ENCODE measurements around the gene CD37.
"Not testable (repeated sequence)": the region's sequence is repeated elsewhere in the genome, so short reads cannot be mapped to it uniquely, and the experiment has no call there.

The CD37 gene

GRCh38 chr19:49348305-49349189, 13.3 kb downstream of the CD37 start:
- no peak for DNase-seq

GRCh38 chr19:49349567-49349966, 14.4 kb downstream of the CD37 start:
- no peak for DNase-seq

- peak; percentile 52 for DNase-seq
These were observed 20.7 kb downstream of the CD37 start for GRCh38 chr19:49355909-49356353.

GRCh38 chr19:49356382-49356781, 21.2 kb downstream of the CD37 start:
- DNase-seq, result no peak

GRCh38 chr19:49357186-49357585, 22.0 kb downstream of the CD37 start:
- DNase-seq, result no peak

GRCh38 chr19:49359851-49360820, 24.9 kb downstream of the CD37 start:
- no peak for DNase-seq

- DNase-seq, result peak; percentile 92
These were observed 26.3 kb downstream of the CD37 start for GRCh38 chr19:49361438-49362047.

GRCh38 chr19:49362048-49362928, 27.1 kb downstream of the CD37 start, which contains the start of gene TEAD2:
Gene TEAD2 (minus strand): TSS chr19:49362416. CDS start chr19:49360075, 2,341 bp downstream.
- DNase-seq, result peak; percentile 72

- peak; percentile 42 for DNase-seq
These were observed 27.7 kb downstream of the CD37 start for GRCh38 chr19:49362929-49363267.

- DNase-seq, result peak; percentile 99
These were observed 28.3 kb downstream of the CD37 start, which contains the start of gene DKKL1 for GRCh38 chr19:49363268-49364082. Gene DKKL1 (plus strand): TSS chr19:49363877. CDS start chr19:49363999, 122 bp downstream.

- DNase-seq, result no peak
These were observed 29.0 kb downstream of the CD37 start for GRCh38 chr19:49364083-49364737.

- DNase-seq, result no peak
These were observed 30.9 kb downstream of the CD37 start for GRCh38 chr19:49366110-49366509.

GRCh38 chr19:49368711-49369358, 33.6 kb downstream of the CD37 start:
- DNase-seq, result no peak

GRCh38 chr19:49371184-49371583, 36.0 kb downstream of the CD37 start:
- no peak for DNase-seq

GRCh38 chr19:49373174-49373573, 38.0 kb downstream of the CD37 start:
- DNase-seq, result not testable (repeated sequence)

GRCh38 chr19:49374665-49375434, 39.6 kb downstream of the CD37 start:
- DNase-seq, result no peak

GRCh38 chr19:49378512-49378911, 43.3 kb downstream of the CD37 start:
- DNase-seq, result no peak

- no peak for DNase-seq
These were observed 45.2 kb downstream of the CD37 start for GRCh38 chr19:49380391-49380790.

- DNase-seq, result no peak
These were observed 47.4 kb downstream of the CD37 start for GRCh38 chr19:49382639-49383038.
